Lower lobe of right lung (tissue), 2 donors: ENCODE data around the gene ST8SIA4. TPM values are rescaled to one million over a fixed set of nuclear protein-coding genes. Genes with fewer than 3 reads are reported as not detected.

Experiments used
- ATAC-seq, 2 donors: fragments of 200-7000 bp; cut with Tn5 transposase; one replicate each; pipeline ENCODE4 v1.9.1; 2020 to 2022; ENCODE audit warnings: mild to moderate bottlenecking in 2 of 2, moderate library complexity in 2 of 2
- DNase-seq: peaks from one replicate; pipeline ENCODE4 v3.0.0-alpha.2; 2020
- H3K27ac ChIP-seq: fragments of 200-600 bp; one replicate; pipeline ENCODE4 v1.8.0; 2022
- H3K27me3 ChIP-seq: fragments of 200-600 bp; one replicate; pipeline ENCODE4 v1.8.0; 2022; ENCODE audit warnings: low read depth
- H3K36me3 ChIP-seq: fragments of 200-600 bp; one replicate; pipeline ENCODE4 v1.8.0; 2022; ENCODE audit warnings: mild to moderate bottlenecking
- H3K4me1 ChIP-seq: fragments of 200-600 bp; one replicate; pipeline ENCODE4 v1.8.0; 2022
- H3K4me3 ChIP-seq: fragments of 200-600 bp; one replicate; pipeline ENCODE4 v1.8.0; 2022; ENCODE audit warnings: mild to moderate bottlenecking
- H3K9me3 ChIP-seq: fragments of 200-600 bp; one replicate; pipeline ENCODE4 v1.8.0; 2022
- CTCF ChIP-seq: fragments of 200-600 bp; IDR thresholded peaks from one replicate; pipeline ENCODE4 v1.8.0; 2022; ENCODE audit warnings: antibody characterized with exemption, mild to moderate bottlenecking
- intact Hi-C: fragments of 100-400 bp; cut with DNase I; formaldehyde crosslinking; loops from one replicate; pipeline ENCODE4 v1.11.0; 2022
- total RNA-seq: library from RNA; stranded (reverse); fragmentation: NEBNext Ultra II Directional; extraction: Animal tissue kit (Norgen Biotek cat#: 25700); gene quantifications from one replicate; pipeline ENCODE4 v1.2.1, GENCODE V29; 2021
- donor health status: DM: no; HTN: yes; CAD: no; lungs with severe emphysema.

The ST8SIA4 gene
- total RNA-seq, 1 donor from 2014 or later: 20.5 TPM

GRCh38 chr5:100863739-100864138, 39.3 kb downstream of the ST8SIA4 start:
- no peak overlapping the region for H3K27ac ChIP-seq
- no peak overlapping the region for H3K4me3 ChIP-seq
- no peaks in the 10 kb centered on the region for H3K9me3 ChIP-seq
- ATAC-seq: no peak
- TF ChIP-seq CTCF: no peak
- no peaks in the 10 kb centered on the region for H3K36me3 ChIP-seq
- DNase-seq: no peak
- intact Hi-C loops: no loop called here
- no peaks in the 10 kb centered on the region for H3K4me1 ChIP-seq
- H3K27me3 ChIP-seq: no peaks in the 10 kb centered on the region

- Histone ChIP-seq H3K27ac (no peak overlapping the region), H3K27me3 (no peaks in the 10 kb centered on the region), H3K9me3 (no peaks in the 10 kb centered on the region), H3K36me3 (no peaks in the 10 kb centered on the region), H3K4me3 (no peak overlapping the region), H3K4me1 (no peaks in the 10 kb centered on the region)
- intact Hi-C loops: no loop called here
- ATAC-seq: no peak
- no peak for TF ChIP-seq CTCF
- no peak for DNase-seq
These were observed 41.9 kb downstream of the ST8SIA4 start for GRCh38 chr5:100861148-100861547.

- Histone ChIP-seq H3K27ac (no peak overlapping the region), H3K4me1 (peaks cover under 1% of the 10 kb centered on the region), H3K9me3 (no peaks in the 10 kb centered on the region), H3K4me3 (no peak overlapping the region), H3K27me3 (no peaks in the 10 kb centered on the region), H3K36me3 (peaks cover 2% of the 10 kb centered on the region)
- DNase-seq (no peak), ATAC-seq (no peak)
- intact Hi-C loops: no loop called here
- TF ChIP-seq CTCF: no peak
These were observed 42.7 kb downstream of the ST8SIA4 start for GRCh38 chr5:100860407-100860806.

DNA sequence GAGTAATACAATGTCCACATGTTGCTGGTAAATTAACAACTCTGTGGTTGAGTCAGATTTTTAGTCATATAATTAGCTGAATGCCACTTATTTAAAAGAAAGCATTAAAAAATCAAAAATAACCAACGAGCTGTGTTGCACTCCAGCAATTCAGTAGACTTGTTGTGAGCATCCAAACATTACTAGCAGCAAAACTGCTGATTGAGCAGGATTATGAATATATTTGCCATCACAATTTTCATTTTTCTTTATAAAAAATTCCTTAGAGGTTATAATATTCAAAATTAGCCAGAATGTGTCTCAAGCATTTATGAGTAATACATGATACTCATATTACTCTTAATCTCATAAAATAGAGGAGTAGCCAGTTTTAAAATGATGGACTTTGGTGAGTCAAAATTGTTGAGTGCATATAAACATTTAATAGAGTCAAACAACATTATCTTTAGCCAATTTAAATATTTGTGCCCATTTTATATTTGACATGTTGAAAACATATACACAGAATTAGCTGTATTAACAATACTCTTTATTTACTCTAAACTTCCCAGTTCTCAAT, 44.0 kb downstream of the ST8SIA4 start:
- H3K9me3 ChIP-seq: no peaks in the 10 kb centered on the region
- no peaks in the 10 kb centered on the region for H3K27me3 ChIP-seq
- ATAC-seq (no peak), DNase-seq (no peak)
- intact Hi-C loops: no loop called here
- H3K27ac ChIP-seq: no peak overlapping the region
- no peak overlapping the region for H3K4me3 ChIP-seq
- no peak for TF ChIP-seq CTCF
- peaks cover 13% of the 10 kb centered on the region for H3K4me1 ChIP-seq
- peaks cover 5% of the 10 kb centered on the region for H3K36me3 ChIP-seq

DNA sequence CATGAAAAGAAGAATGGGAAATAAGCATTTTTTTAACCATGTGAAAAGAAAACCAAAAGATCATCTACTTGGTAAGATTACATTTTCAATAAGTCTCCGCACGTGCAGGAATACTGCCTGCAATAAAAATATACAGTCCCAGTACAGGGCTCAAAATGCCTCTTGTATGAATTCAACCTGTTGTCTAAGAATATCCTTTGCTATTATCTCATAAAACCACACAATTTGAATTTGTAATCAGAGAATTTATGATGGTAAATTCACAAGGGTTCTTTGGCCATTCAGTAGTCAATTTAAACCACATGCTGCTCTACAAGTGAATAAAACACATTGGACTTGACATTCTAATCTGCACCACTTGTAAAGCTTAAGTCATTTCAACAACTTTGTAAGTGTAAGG, 46.6 kb downstream of the ST8SIA4 start:
- TF ChIP-seq CTCF: no peak
- Histone ChIP-seq H3K9me3 (no peaks in the 10 kb centered on the region), H3K4me1 (peaks cover 13% of the 10 kb centered on the region), H3K27ac (no peak overlapping the region), H3K36me3 (peaks cover 5% of the 10 kb centered on the region), H3K27me3 (no peaks in the 10 kb centered on the region), H3K4me3 (no peak overlapping the region)
- ATAC-seq (no peak), DNase-seq (no peak)
- intact Hi-C loops: no loop called here
